Naive B cell (primary cell): ENCODE data around the gene ZNF174. TPM values are rescaled to one million over a fixed set of nuclear protein-coding genes. Genes with fewer than 3 reads are reported as not detected.

Experiments used
- ATAC-seq, 2 donors: fragments of 150-1000 bp; cut with Tn5 transposase; 2 replicates each; pipeline ENCODE4 v1.10.0; 2021; ENCODE audit warnings: low read depth in 2 of 2, mild to moderate bottlenecking in 2 of 2, moderate library complexity in 2 of 2
- DNase-seq: peaks from one replicate; pipeline ENCODE4 v3.0.0; 2022
- H3K27ac Mint-ChIP-seq, 6 donors: one replicate each; pipeline ENCODE4 v1.8.0; 2020 to 2022; ENCODE audit warnings: mild to moderate bottlenecking in 6 of 6, mixed read lengths in 6 of 6, moderate library complexity in 5 of 6, inconsistent platforms in 2 of 6
- H3K27me3 Mint-ChIP-seq, 3 donors: one replicate each; pipeline ENCODE4 v1.8.0; 2021 to 2022; ENCODE audit warnings: mixed read lengths in 3 of 3, mild to moderate bottlenecking in 1 of 3
- H3K36me3 Mint-ChIP-seq, 2 donors: one replicate each; pipeline ENCODE4 v1.8.0; 2020 to 2022; ENCODE audit warnings: mixed read lengths in 2 of 2, inconsistent platforms in 1 of 2, mild to moderate bottlenecking in 1 of 2
- H3K4me1 Mint-ChIP-seq, 3 donors: one replicate each; pipeline ENCODE4 v1.8.0; 2020 to 2022; ENCODE audit warnings: mixed read lengths in 3 of 3, inconsistent platforms in 1 of 3, mild to moderate bottlenecking in 1 of 3, moderate library complexity in 1 of 3
- H3K4me3 Mint-ChIP-seq, 8 donors: one replicate each; pipeline ENCODE4 v1.8.0; 2020 to 2022; ENCODE audit warnings: mild to moderate bottlenecking in 8 of 8, mixed read lengths in 8 of 8, moderate library complexity in 8 of 8, inconsistent platforms in 2 of 8
- H3K9me3 Mint-ChIP-seq, 7 donors: one replicate each; pipeline ENCODE4 v1.8.0; 2020 to 2022; ENCODE audit warnings: mixed read lengths in 7 of 7, mild to moderate bottlenecking in 5 of 7, inconsistent platforms in 2 of 7, moderate library complexity in 1 of 7
- polyA plus RNA-seq, 6 donors: library from polyadenylated mRNA; unstranded; fragments of 300-500 nt; fragmentation: Illumina TruSeq; gene quantifications; one replicate each; pipeline ENCODE4 v1.2.3, GENCODE V29; 2021; ENCODE audit warnings: low read depth in 6 of 6

ZNF174 gene
- polyA plus RNA-seq, 6 donors from 2014 or later: 6.4 to 14.2 (median 8.9) TPM; not detected in 1

DNA sequence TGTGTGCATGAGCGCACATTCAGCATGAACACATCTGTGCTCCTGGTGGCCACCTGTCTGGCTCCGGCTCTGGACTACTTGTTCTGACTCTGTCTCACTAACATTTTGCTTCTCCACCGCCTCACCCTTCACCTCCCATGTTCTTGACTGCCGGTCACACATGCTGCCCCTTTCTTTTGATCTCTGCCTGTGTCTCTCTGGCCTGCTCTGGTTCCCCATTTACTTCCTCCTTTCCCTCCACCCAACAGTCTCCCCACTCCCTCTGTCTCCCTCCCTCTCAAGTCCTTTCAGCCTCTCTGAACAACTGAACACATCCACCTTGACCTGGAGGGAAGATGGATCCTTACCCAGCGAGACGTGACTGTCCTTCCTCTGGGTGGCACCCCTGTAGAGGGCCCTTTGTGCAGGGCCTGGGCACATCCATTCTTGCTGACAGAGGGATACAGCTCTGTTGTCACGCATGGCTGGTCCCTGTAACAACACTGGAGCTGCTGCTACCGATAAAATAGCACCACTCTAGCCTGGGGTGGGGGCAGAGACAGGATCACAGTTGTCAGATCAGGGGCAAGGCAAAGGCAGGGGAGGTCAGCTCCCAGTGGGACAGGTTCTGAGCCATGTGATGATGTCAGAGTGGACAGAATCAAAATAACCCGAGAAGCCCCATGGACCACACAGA is 11.2 kb upstream of the ZNF174 start:
- Mint-ChIP-seq H3K9me3 (peaks cover 13 to 52% (median 39%) of the 10 kb centered on the region in 7 donors), H3K27me3 (no peaks in the 10 kb centered on the region), H3K27ac (peak overlapping the region in 1 of 6 donors; percentile 57), H3K4me3 (peak overlapping the region in 1 of 8 donors; percentile 81), H3K4me1 (peaks cover 12 to 22% (median 20%) of the 10 kb centered on the region in 3 donors), H3K36me3 (peaks cover 54 to 64% of the 10 kb centered on the region in 2 donors)
- no peak for ATAC-seq
- no peak for DNase-seq

DNA sequence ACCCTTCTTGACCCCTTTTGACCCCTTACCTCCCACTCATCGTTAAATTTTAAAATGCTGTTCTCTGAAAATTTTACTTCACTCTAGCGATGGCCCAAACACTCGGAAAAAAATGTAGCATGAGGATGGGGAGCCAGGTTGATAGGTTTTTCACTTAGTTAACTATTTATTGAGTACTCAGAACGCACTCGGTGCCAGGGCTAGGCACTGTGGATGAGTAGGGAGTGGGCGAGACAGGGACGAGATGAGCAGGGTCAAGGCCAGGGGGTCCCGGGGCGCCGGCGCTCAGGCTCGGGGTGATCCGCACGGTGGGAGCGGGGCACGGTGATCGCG is 603 bp upstream of the ZNF174 start:
- DNase-seq: no peak
- Mint-ChIP-seq H3K27me3 (no peaks in the 10 kb centered on the region), H3K4me1 (peaks cover 40 to 62% (median 44%) of the 10 kb centered on the region in 3 donors), H3K9me3 (peaks cover 0 to 17% (median 7%) of the 10 kb centered on the region in 7 donors), H3K36me3 (peaks cover 36 to 42% of the 10 kb centered on the region in 2 donors), H3K27ac (peak overlapping the region; percentile 56 to 95 (median 86)), H3K4me3 (peak overlapping the region; percentile 87 to 98 (median 94))
- peak in 1 of 2 donors; percentile 31 for ATAC-seq

DNA sequence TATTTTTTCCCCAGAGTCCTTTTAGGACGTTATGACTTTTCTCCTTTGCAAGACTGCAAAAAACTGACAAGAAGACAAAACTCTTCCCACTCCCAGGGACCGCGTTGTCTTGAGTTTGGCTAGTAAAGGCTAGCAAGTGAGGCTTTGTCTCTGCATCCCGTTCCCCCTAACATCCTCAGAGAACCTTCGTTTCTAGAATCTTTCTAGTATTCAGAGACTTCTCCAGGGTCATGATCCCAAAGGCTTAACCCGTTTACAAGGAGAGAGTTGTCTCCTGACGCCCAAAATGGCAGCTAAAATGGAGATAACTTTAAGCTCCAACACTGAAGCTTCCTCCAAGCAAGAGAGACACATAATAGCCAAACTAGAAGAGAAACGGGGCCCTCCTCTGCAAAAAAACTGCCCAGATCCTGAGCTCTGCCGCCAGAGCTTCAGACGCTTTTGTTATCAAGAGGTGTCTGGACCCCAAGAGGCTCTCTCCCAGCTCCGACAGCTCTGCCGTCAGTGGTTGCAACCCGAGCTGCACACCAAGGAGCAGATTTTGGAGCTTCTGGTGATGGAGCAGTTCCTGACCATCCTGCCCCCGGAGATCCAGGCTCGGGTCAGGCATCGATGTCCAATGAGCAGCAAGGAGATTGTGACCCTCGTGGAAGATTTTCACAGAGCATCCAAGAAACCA is 843 bp downstream of the ZNF174 start:
- peaks cover 0 to 23% (median 13%) of the 10 kb centered on the region in 7 donors for H3K9me3 Mint-ChIP-seq
- H3K36me3 Mint-ChIP-seq: peaks cover 38 to 42% of the 10 kb centered on the region in 2 donors
- no peak for DNase-seq
- H3K27me3 Mint-ChIP-seq: no peaks in the 10 kb centered on the region
- peak overlapping the region in 5 of 6 donors; percentile 39 to 94 (median 85) for H3K27ac Mint-ChIP-seq
- peaks cover 31 to 49% (median 31%) of the 10 kb centered on the region in 3 donors for H3K4me1 Mint-ChIP-seq
- ATAC-seq: no peak
- peak overlapping the region; percentile 87 to 98 (median 94) for H3K4me3 Mint-ChIP-seq

DNA sequence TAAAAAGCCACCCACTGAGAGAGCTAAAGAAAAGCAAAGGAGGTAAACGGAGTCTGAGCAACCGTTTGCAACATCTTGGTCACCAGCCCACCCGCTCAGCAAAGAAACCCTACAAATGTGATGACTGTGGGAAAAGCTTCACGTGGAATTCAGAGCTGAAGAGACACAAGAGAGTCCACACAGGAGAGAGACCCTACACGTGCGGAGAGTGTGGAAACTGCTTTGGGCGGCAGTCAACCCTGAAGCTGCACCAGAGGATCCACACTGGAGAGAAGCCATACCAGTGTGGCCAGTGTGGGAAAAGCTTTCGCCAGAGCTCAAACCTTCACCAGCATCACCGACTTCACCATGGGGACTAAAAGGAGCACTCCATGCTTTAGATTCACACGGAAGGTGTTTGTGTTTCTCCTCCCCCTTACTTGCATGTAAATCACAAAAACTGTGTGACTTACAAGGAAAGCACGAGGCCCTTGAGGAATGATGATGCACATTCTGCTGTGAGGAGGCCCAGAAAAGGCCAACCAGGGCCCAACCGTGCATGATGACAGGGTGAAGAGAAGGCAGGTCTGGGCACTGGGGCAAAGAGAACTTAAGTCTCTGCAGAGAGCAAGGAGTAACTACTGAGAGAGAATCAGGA is 7.7 kb downstream of the ZNF174 start:
- no peak for DNase-seq
- peaks cover 9 to 74% (median 67%) of the 10 kb centered on the region in 7 donors for H3K9me3 Mint-ChIP-seq
- peak overlapping the region in 1 of 8 donors; percentile 59 for H3K4me3 Mint-ChIP-seq
- H3K4me1 Mint-ChIP-seq: peaks cover 0 to 4% (median 1%) of the 10 kb centered on the region in 3 donors
- no peak for ATAC-seq
- H3K36me3 Mint-ChIP-seq: peaks cover 61 to 72% of the 10 kb centered on the region in 2 donors
- peak overlapping the region in 1 of 6 donors; percentile 29 for H3K27ac Mint-ChIP-seq
- no peaks in the 10 kb centered on the region for H3K27me3 Mint-ChIP-seq

DNA sequence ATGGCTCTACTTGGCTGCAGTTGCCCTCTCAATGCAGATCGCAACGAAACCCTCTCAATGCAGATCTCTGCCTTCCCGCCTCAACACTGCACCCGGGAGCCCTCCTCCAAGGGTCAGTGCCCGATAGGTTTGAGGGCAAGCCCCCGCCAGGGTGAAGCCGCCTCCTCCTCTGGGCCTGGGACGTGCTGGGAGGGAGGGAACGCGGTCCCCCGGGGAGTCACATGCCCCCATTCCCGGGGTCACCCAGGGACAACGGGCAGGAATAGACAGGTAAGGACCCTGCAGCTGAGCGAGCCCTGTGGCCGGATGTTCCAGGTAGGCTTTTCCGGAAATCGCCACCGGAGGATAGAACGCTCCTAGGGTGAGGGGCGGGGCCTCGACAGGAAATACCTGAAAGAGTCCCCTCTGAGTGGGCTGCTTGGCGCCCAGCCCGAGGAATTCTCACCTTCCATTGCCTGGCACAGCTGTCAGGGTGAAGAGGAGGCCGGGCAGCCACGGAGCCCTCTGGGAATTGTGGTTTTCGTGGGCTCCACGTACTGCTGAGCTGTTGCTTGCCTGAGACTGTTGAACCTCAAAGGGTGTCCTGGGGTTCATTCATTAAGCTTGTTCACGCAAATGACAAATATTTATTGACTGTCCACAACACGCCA is 12.8 kb downstream of the ZNF174 start:
- peaks cover 13 to 73% (median 57%) of the 10 kb centered on the region in 7 donors for H3K9me3 Mint-ChIP-seq
- H3K4me3 Mint-ChIP-seq: no peak overlapping the region
- peaks cover 0 to 2% (median 0%) of the 10 kb centered on the region in 3 donors for H3K4me1 Mint-ChIP-seq
- H3K27me3 Mint-ChIP-seq: no peaks in the 10 kb centered on the region
- DNase-seq (no peak), ATAC-seq (no peak)
- no peak overlapping the region for H3K27ac Mint-ChIP-seq
- H3K36me3 Mint-ChIP-seq: peaks cover 23 to 39% of the 10 kb centered on the region in 2 donors

DNA sequence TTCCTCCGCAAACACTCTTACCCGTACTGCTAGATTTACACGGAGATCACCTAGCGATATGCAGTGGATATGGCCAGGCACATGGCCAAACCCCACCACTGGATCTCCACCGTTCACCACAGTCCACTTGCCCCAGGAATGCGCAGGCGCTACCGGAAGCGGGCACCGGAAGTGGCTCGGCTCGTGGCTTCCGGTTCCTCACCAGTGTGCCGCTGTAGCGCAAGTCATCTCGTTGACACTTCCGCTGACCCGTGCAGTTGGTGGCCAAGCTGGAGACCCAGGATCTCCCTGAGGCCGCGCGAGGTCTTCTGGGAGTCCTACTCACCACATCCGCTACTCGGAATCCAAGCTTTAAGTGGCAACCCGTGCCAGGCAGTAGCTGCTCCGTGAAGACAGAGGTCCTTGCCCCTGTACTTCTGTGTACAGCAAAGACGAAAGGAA is 30.8 kb downstream of the ZNF174 start:
- Mint-ChIP-seq H3K4me3 (peak overlapping the region in 7 of 8 donors; percentile 71 to 83 (median 75)), H3K27ac (peak overlapping the region in 3 of 6 donors; percentile 18 to 63 (median 26)), H3K36me3 (peaks cover 12 to 19% of the 10 kb centered on the region in 2 donors), H3K9me3 (peaks cover 0 to 41% (median 11%) of the 10 kb centered on the region in 7 donors), H3K4me1 (peaks cover 5 to 18% (median 17%) of the 10 kb centered on the region in 3 donors), H3K27me3 (peaks cover 0 to 14% (median 8%) of the 10 kb centered on the region in 3 donors)
- ATAC-seq (peak; percentile 45 to 57), DNase-seq (peak; percentile 6)

DNA sequence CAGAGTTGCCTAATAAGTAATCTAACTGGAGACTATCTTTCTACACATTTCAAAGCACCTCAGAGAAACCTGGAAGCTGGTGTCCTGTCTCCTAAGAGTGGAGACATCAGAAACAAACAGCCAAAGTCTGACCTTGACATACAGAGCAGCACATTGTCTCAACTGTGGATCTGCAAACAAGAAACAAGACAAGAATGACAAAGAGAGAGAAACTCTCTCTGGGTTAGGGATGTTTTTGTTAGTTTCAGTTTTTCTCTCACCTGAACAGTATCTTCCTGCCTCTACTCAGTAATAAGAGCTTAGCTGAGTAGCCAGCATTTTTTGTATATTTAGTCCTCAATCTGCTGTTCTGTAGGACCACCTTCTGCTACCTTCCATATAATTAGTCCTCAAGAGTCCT is 33.4 kb downstream of the ZNF174 start:
- peaks cover 5 to 18% (median 17%) of the 10 kb centered on the region in 3 donors for H3K4me1 Mint-ChIP-seq
- ATAC-seq: no peak
- H3K27ac Mint-ChIP-seq: no peak overlapping the region
- H3K36me3 Mint-ChIP-seq: peaks cover 14 to 26% of the 10 kb centered on the region in 2 donors
- DNase-seq: no peak
- H3K4me3 Mint-ChIP-seq: no peak overlapping the region
- peaks cover 0 to 43% (median 14%) of the 10 kb centered on the region in 7 donors for H3K9me3 Mint-ChIP-seq
- peaks cover 0 to 14% (median 8%) of the 10 kb centered on the region in 3 donors for H3K27me3 Mint-ChIP-seq

DNA sequence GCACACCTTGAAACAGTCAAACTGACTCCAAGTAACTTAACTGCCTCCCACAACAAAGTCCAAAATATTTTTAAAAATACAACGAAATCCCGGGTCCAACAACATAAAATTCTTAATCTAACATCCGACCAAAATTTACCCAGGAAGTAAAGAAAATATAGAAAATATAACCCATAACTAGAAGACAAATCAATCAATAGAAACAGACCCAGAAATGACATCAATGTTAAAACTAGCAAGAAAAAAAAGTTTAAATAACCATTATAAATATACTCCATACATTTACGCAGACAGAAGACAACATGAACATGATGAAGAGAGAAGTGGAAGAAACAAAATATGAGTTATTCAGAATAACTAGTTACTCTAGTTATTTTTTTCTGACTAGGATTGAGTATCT is 38.6 kb downstream of the ZNF174 start:
- Mint-ChIP-seq H3K27ac (peak overlapping the region in 1 of 6 donors; percentile 63), H3K9me3 (peaks cover 4 to 28% (median 12%) of the 10 kb centered on the region in 7 donors), H3K4me3 (no peak overlapping the region), H3K4me1 (peaks cover 8 to 24% (median 8%) of the 10 kb centered on the region in 3 donors), H3K36me3 (peaks cover 26 to 35% of the 10 kb centered on the region in 2 donors), H3K27me3 (peaks cover under 1 to 27% (median 5%) of the 10 kb centered on the region in 3 donors)
- DNase-seq: no peak
- no peak for ATAC-seq

DNA sequence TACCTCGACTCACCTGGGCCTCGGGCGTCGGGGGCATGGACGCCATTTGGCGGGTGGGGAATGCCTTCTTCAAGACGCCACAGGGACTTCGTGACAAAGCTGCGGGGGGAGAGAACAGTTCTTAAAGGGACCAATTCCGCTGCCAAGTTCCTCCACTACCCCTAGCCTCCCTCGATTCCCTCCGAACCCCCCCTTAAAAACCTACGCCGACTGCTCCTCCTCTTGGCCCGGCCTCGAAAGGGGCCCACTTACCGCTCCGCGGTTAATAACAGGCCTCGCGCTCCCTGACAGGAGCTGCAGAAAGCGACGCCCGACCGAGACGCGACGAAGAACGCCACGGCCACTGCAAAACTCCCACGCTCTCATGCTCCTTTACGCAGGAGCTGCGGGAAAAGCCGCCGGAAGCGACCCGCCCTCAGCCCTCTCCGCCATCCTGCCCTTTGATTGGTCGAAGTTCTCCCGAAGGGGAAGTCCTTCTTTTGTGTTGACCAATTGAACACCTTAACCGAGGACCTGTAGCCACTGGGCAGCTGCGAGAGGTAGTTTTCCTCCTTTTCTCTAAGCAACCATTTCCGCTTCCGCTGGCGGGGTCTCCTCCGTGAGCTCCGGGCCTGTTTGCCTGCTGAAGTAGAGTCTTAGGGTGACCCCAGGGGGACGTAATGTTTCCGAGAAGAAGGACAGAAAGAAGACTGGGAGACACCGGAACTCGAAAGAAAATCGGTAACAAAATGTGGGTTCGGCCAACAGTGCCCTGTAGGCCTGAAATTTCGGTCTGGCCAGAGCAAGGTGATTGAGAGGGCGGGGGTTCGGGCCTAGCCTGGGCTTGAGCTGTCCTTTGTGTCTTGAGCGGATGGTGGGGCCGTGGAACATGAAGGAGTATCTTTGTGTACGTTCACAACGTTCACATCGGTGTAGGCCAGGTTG is 42.4 kb downstream of the ZNF174 start, which contains the start of the genes NAA60 and ZNF597:
Gene NAA60 (plus strand): TSS at position 573 of the 924 bp plus-strand sequence. CDS start 32,548 bp downstream, outside the sequence.
Gene ZNF597 (minus strand): TSS at position 397 of the 924 bp plus-strand sequence. CDS start 351 bp downstream, at position 46.
- peak; percentile 82 for DNase-seq
- Mint-ChIP-seq H3K27me3 (peaks cover 5 to 25% (median 5%) of the 10 kb centered on the region in 3 donors), H3K9me3 (peaks cover 4 to 22% (median 12%) of the 10 kb centered on the region in 7 donors), H3K4me3 (peak within 1 kb of the TSS; percentile 96 to 99 (median 98)), H3K27ac (peak within 1 kb of the TSS; percentile 96 to 99 (median 98)), H3K36me3 (peaks cover 26 to 40% of the 10 kb centered on the region in 2 donors), H3K4me1 (peaks cover 8 to 27% (median 8%) of the 10 kb centered on the region in 3 donors)
- peak; percentile 93 to 94 for ATAC-seq

DNA sequence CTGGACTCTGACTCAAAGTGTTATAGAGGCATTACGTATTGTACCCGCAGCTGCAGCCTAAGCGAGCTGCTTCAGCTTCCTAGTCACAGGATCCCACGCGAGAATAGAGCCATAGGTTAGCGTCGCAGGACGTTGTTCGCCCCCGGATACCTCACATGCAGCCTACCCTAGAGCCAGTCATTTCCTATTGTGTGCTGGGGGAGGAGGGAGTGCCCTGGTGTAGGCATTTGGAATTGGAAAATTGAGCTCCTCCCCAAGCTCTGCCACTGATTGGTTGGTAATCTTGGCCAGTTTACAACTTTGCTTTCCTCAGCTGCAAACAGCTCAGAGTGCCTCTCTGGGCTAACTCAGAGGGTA is 43.0 kb downstream of the ZNF174 start:
- H3K27ac Mint-ChIP-seq: peak overlapping the region; percentile 96 to 99 (median 98)
- H3K9me3 Mint-ChIP-seq: peaks cover 4 to 22% (median 12%) of the 10 kb centered on the region in 7 donors
- peak overlapping the region; percentile 96 to 99 (median 98) for H3K4me3 Mint-ChIP-seq
- peaks cover 5 to 25% (median 5%) of the 10 kb centered on the region in 3 donors for H3K27me3 Mint-ChIP-seq
- peaks cover 26 to 38% of the 10 kb centered on the region in 2 donors for H3K36me3 Mint-ChIP-seq
- H3K4me1 Mint-ChIP-seq: peaks cover 8 to 27% (median 8%) of the 10 kb centered on the region in 3 donors
- ATAC-seq: peak; percentile 23 to 45
- no peak for DNase-seq

DNA sequence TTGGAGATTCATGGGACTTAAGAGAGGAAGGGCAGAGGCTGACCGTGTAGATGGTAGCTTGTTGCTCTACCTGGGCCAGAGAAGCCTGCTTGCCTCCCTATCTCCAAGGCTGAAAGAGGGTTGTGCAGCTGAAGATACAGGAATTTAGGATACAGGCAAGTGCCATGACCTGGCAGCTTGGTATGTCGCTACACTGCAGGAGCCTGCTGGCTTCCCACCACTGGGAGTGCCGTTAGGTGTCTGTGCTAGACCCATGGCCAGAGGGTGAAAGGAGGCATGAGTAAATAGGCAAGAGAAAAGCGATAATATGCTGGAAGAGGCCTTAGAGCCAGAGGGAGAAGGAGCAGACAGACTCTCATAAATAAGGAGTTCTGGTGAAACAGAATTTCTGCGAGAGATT is 53.1 kb downstream of the ZNF174 start:
- ATAC-seq: no peak
- Mint-ChIP-seq H3K9me3 (no peaks in the 10 kb centered on the region), H3K36me3 (no peaks in the 10 kb centered on the region), H3K27ac (peak overlapping the region in 2 of 6 donors; percentile 25 to 30), H3K27me3 (peaks cover 0 to 8% (median 0%) of the 10 kb centered on the region in 3 donors), H3K4me3 (peak overlapping the region in 1 of 8 donors; percentile 71), H3K4me1 (peaks cover 11 to 28% (median 17%) of the 10 kb centered on the region in 3 donors)
- no peak for DNase-seq
